ENCODE results near the gene DDOST. TPM values are rescaled to one million over a fixed set of nuclear protein-coding genes. Genes with fewer than 3 reads are reported as not detected.

The DDOST gene
- total and polyA plus RNA-seq, 10 of the 15 experiments (the other 5 are each of a cell fraction or from before 2014, with no cell fraction given) = 100 to 274 (median 201) TPM

DNA sequence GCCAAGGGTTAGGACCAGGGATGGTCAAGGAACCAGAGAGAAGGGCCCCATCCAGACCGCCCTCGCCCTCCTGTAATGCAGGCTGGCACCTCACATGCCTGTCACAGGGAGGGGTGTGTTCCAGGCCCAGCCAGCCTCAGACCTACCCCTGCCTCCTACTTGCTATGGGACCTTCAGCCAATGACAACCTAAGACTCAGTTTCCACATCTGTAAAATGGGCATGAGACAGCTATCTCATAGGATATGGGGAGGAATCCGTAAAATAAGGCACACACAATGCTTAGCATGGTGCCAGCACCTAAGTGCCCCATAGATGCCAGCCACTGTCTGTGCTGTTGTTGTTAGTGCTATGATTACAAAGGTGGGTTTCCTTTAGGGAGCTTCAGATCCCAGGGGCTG lies 48.7 kb upstream of the DDOST start:
- DNase-seq (ENCODE audit: low read depth, low spot score) (no peak), FAIRE-seq (no peak), ATAC-seq (no peak)
- Histone ChIP-seq H3K36me3 (ENCODE audit: control insufficient read depth in 2 of 2, insufficient read depth in 2 of 2, low read length in 1 of 2) (no peaks in the 10 kb centered on the region), H3K4me2 (ENCODE audit: control insufficient read depth, insufficient read depth) (no peak overlapping the region), H3K27me3 (replicated peaks in 1 of 2; ENCODE audit: control insufficient read depth in 2 of 2, insufficient read depth in 2 of 2, low read length in 1 of 2) (no peaks in the 10 kb centered on the region; a peak in 1 of 4 replicates), H2AFZ (ENCODE audit: control insufficient read depth, low read depth, low read length) (no peak overlapping the region), H3K4me3 (no peak overlapping the region), H3K27ac (ENCODE audit: control insufficient read depth, insufficient read depth) (no peak overlapping the region), H4K20me1 (ENCODE audit: control insufficient read depth, insufficient read depth) (no peaks in the 10 kb centered on the region), H3K79me2 (ENCODE audit: control insufficient read depth, insufficient read depth, low read length) (no peaks in the 10 kb centered on the region), H3K4me1 (ENCODE audit: control insufficient read depth, insufficient read depth, low read length) (no peaks in the 10 kb centered on the region), H3K9ac (ENCODE audit: control insufficient read depth, insufficient read depth, low read length) (no peak overlapping the region), H3K9me3 (replicated peaks; ENCODE audit: control insufficient read depth, insufficient read depth, low read length) (no peaks in the 10 kb centered on the region)
- POLR2A ChIA-PET = no interaction called here
- 26% methylated on average over 3 of the region's 3 CpGs for WGBS (ENCODE audit: insufficient coverage, insufficient replicate concordance, low lambda C conversion rate, missing lambda C conversion rate)
- SMC1A ChIA-PET (ENCODE audit: uncharacterized antibody, unreplicated experiment) = no interaction called here
- CTCF ChIA-PET = no interaction called here
- BruUV-seq (replicated peaks) = no TSS peak
- TF ChIP-seq, protein P1, sequence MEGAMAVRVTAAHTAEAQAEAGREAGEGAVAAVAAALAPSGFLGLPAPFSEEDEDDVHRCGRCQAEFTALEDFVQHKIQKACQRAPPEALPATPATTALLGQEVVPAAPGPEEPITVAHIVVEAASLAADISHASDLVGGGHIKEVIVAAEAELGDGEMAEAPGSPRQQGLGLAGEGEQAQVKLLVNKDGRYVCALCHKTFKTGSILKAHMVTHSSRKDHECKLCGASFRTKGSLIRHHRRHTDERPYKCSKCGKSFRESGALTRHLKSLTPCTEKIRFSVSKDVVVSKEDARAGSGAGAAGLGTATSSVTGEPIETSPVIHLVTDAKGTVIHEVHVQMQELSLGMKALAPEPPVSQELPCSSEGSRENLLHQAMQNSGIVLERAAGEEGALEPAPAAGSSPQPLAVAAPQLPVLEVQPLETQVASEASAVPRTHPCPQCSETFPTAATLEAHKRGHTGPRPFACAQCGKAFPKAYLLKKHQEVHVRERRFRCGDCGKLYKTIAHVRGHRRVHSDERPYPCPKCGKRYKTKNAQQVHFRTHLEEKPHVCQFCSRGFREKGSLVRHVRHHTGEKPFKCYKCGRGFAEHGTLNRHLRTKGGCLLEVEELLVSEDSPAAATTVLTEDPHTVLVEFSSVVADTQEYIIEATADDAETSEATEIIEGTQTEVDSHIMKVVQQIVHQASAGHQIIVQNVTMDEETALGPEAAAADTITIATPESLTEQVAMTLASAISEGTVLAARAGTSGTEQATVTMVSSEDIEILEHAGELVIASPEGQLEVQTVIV (IDR thresholded peaks at IDR 0.05; ENCODE audit: borderline replicate concordance, partially characterized antibody) = no peak
- TF ChIP-seq FOXK2 (IDR thresholded peaks at IDR 0.05) = no peak
- RAD21 ChIA-PET (ENCODE audit: unreplicated experiment) = no interaction called here
- intact Hi-C loops (cut with micrococcal nuclease; ENCODE audit: unreplicated experiment) (no loop called here), in situ Hi-C loops (cut with MboI) (no loop called here)

DNA sequence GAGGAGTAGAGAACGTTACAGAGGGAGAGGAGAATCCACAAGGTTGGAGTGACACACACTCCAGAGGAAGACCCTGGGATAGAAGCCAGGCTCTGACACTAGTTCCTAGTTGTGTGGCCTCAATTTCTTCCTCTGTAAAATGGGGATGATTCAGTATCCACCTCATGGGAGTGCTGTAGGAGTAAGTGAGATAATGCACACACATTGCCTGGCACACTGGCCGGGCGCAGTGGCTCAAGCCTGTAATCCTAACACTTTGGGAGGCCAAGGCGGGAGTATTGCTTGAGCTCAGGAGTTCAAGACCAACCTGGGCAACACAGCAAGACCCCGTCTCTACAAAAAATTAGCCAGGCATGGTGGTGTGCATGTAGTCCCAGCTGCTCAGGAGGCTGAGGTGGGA lies 47.7 kb upstream of the DDOST start:
- Histone ChIP-seq H3K79me2 (ENCODE audit: control insufficient read depth, insufficient read depth, low read length) (no peaks in the 10 kb centered on the region), H4K20me1 (ENCODE audit: control insufficient read depth, insufficient read depth) (no peaks in the 10 kb centered on the region), H2AFZ (ENCODE audit: control insufficient read depth, low read depth, low read length) (no peak overlapping the region), H3K4me2 (ENCODE audit: control insufficient read depth, insufficient read depth) (no peak overlapping the region), H3K27ac (ENCODE audit: control insufficient read depth, insufficient read depth) (no peak overlapping the region), H3K4me3 (no peak overlapping the region), H3K4me1 (ENCODE audit: control insufficient read depth, insufficient read depth, low read length) (no peaks in the 10 kb centered on the region), H3K27me3 (replicated peaks in 1 of 2; ENCODE audit: control insufficient read depth in 2 of 2, insufficient read depth in 2 of 2, low read length in 1 of 2) (no peaks in the 10 kb centered on the region; a peak in 1 of 4 replicates), H3K9ac (ENCODE audit: control insufficient read depth, insufficient read depth, low read length) (no peak overlapping the region), H3K36me3 (ENCODE audit: control insufficient read depth in 2 of 2, insufficient read depth in 2 of 2, low read length in 1 of 2) (no peaks in the 10 kb centered on the region), H3K9me3 (replicated peaks; ENCODE audit: control insufficient read depth, insufficient read depth, low read length) (no peaks in the 10 kb centered on the region)
- ChIA-PET RAD21 (ENCODE audit: unreplicated experiment) (no interaction called here), POLR2A (no interaction called here), SMC1A (ENCODE audit: uncharacterized antibody, unreplicated experiment) (no interaction called here), CTCF (interaction anchor here (0.6 kb wide), 1 partner anchor 50 kb away, joined by 4 read pairs; no protein-coding TSS in a partner anchor)
- intact Hi-C loops (cut with micrococcal nuclease; ENCODE audit: unreplicated experiment) (no loop called here), in situ Hi-C loops (cut with MboI) (no loop called here)
- FAIRE-seq (no peak), DNase-seq (ENCODE audit: low read depth, low spot score) (no peak), ATAC-seq (no peak)
- WGBS (ENCODE audit: insufficient coverage, insufficient replicate concordance, low lambda C conversion rate, missing lambda C conversion rate) = 47% methylated on average over 5 of the region's 5 CpGs
- BruUV-seq (replicated peaks) = no TSS peak
- TF ChIP-seq, protein P2, sequence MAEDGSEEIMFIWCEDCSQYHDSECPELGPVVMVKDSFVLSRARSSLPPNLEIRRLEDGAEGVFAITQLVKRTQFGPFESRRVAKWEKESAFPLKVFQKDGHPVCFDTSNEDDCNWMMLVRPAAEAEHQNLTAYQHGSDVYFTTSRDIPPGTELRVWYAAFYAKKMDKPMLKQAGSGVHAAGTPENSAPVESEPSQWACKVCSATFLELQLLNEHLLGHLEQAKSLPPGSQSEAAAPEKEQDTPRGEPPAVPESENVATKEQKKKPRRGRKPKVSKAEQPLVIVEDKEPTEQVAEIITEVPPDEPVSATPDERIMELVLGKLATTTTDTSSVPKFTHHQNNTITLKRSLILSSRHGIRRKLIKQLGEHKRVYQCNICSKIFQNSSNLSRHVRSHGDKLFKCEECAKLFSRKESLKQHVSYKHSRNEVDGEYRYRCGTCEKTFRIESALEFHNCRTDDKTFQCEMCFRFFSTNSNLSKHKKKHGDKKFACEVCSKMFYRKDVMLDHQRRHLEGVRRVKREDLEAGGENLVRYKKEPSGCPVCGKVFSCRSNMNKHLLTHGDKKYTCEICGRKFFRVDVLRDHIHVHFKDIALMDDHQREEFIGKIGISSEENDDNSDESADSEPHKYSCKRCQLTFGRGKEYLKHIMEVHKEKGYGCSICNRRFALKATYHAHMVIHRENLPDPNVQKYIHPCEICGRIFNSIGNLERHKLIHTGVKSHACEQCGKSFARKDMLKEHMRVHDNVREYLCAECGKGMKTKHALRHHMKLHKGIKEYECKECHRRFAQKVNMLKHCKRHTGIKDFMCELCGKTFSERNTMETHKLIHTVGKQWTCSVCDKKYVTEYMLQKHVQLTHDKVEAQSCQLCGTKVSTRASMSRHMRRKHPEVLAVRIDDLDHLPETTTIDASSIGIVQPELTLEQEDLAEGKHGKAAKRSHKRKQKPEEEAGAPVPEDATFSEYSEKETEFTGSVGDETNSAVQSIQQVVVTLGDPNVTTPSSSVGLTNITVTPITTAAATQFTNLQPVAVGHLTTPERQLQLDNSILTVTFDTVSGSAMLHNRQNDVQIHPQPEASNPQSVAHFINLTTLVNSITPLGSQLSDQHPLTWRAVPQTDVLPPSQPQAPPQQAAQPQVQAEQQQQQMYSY (CRISPR knock-in tag; IDR thresholded peaks at IDR 0.05) = no peak
- TF ChIP-seq NRF1 (conservative IDR thresholded peaks at IDR 0.05; ENCODE audit: low read depth, low read length) (no peak), HDGF (IDR thresholded peaks at IDR 0.05) (no peak), NFYA (IDR thresholded peaks at IDR 0.05; ENCODE audit: borderline replicate concordance, low read depth, low read length) (no peak), RBBP5 (conservative IDR thresholded peaks at IDR 0.05) (no peak), ZZZ3 (IDR thresholded peaks at IDR 0.05; ENCODE audit: control insufficient read depth, insufficient read length, low read depth) (no peak)
- TF ChIP-seq, protein P3, sequence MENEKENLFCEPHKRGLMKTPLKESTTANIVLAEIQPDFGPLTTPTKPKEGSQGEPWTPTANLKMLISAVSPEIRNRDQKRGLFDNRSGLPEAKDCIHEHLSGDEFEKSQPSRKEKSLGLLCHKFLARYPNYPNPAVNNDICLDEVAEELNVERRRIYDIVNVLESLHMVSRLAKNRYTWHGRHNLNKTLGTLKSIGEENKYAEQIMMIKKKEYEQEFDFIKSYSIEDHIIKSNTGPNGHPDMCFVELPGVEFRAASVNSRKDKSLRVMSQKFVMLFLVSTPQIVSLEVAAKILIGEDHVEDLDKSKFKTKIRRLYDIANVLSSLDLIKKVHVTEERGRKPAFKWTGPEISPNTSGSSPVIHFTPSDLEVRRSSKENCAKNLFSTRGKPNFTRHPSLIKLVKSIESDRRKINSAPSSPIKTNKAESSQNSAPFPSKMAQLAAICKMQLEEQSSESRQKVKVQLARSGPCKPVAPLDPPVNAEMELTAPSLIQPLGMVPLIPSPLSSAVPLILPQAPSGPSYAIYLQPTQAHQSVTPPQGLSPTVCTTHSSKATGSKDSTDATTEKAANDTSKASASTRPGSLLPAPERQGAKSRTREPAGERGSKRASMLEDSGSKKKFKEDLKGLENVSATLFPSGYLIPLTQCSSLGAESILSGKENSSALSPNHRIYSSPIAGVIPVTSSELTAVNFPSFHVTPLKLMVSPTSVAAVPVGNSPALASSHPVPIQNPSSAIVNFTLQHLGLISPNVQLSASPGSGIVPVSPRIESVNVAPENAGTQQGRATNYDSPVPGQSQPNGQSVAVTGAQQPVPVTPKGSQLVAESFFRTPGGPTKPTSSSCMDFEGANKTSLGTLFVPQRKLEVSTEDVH (IDR thresholded peaks at IDR 0.05; ENCODE audit: low read depth, partially characterized antibody) = no peak
